ENCODE data around the gene KLK12.

KLK12 gene, protein sequence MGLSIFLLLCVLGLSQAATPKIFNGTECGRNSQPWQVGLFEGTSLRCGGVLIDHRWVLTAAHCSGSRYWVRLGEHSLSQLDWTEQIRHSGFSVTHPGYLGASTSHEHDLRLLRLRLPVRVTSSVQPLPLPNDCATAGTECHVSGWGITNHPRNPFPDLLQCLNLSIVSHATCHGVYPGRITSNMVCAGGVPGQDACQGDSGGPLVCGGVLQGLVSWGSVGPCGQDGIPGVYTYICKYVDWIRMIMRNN

DNA sequence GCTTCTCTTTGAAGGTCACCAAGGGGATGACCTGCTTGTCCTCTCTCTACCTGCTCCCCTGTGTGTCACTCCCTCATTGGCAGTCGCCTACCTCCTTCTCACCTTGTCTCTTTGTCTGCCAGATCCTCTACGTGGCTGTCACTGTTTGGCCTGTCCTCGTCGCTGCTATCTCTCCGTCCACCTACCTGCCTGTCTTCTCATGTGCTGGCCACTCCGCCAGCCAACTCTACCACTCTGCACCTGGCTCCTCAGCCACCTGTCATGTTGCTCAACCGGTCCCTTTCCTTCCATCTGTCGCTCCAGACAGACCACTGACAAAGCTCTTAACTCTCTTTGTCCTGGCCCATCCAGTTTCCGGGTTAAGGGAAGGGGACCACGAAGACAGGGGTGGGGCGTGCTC is at the start of gene KLK12:
Gene KLK12 (minus strand): TSS at position 299 of the 400 bp plus-strand sequence. CDS start 381 bp downstream, outside the sequence.
- DNase-seq = no peak

DNA sequence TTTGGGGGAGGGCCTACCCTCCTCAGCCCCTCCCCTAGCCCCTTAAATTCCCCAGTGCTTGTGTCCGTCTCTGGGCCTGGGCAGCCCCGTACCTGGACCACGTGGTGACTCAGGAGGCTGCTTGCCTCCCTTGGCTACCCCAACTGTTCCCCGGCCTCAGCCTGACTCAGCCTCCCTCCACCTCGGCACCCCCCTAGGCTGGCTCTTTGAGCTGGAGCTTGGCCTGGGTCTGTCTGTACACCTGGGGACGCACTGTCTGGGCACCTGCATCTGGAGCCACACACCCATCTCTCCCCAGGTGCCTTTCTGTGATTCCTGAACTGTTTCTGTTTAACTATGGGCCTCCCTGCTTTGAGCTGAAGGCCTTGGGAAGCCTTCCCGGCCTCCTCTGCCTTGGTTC is 49.7 kb upstream of the KLK12 start:
- no peak for DNase-seq

DNA sequence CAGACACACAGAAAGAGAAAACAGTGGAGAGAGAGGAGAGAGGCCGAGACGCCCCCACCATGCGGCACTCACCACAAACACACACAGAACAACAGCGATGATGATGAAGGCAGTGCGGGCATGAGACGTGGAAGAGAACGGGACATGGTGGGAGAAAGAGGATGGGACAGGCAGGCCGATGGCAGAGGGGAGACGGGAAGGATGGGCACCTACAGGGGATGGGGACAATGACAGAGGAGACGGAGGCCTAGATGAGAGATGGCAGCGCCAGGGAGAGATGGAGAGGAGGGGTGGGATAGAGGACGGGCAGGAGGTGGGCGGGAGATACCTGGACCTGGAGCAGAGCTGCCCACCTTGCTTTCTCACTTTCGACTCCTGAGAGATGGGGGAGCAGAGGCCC is 49.0 kb upstream of the KLK12 start:
- DNase-seq = no peak

DNA sequence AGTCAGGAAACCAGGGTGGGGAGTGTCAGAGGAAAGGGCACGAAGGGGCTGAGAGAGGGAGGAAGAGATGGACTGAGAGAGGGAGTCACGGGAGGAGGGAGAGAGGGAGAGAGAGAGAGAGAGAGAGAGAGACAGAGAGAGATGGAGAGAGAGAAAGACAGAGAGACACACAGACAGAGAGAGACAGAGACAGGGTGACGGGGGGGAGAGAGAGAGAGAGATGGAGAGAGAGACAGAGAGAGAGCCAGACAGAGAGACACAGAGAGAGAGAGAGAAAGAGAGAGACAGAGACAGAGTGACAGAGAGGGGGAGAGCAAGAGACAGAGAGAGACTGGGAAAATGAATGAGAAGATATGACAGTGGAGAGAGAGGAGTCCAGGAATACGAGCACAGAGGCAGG is 48.4 kb upstream of the KLK12 start:
- no peak for DNase-seq

DNA sequence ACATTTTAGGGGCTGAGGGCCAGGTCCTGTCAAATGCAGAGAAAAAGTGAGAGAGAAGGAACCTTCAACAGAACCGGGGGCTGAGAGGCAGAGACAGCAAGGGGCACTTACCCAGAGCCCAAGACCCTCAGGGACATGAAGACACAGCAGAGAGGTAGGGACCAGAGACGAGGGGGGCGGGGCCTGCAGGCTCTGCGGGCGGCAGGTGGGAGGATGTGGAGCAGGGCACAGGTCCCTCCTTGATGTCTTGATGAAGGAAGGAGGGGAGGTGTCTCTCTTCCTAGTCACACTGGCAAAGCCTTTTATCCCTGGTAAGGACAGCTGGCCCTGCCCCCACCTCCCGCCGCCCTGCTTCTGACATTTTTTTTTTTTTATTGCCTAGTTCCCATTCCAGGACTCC is 47.8 kb upstream of the KLK12 start, which contains the start of gene KLK14:
Gene KLK14 (minus strand): TSS at position 277 of the 400 bp plus-strand sequence. CDS start 273 bp downstream, at position 4.
- no peak for DNase-seq

DNA sequence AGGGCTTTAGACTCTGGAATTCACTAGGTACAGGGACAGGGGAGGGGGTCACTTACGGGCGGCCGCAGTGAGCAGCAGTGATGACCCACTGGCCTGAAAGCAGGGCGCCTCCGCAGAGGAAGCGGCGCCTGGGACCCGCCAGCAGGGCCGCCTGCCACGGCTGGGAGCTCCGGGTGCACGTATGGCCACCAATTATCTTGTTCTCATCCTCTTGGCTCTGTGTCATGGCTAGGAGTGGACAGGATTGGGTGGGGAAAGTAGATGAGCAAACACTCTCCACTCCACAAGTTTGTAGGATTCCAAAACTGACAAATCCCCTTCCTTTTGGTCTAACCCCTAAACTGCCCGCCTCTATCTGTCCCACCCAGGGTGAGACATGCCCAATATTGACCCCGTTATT is 46.7 kb upstream of the KLK12 start:
- DNase-seq = no peak

DNA sequence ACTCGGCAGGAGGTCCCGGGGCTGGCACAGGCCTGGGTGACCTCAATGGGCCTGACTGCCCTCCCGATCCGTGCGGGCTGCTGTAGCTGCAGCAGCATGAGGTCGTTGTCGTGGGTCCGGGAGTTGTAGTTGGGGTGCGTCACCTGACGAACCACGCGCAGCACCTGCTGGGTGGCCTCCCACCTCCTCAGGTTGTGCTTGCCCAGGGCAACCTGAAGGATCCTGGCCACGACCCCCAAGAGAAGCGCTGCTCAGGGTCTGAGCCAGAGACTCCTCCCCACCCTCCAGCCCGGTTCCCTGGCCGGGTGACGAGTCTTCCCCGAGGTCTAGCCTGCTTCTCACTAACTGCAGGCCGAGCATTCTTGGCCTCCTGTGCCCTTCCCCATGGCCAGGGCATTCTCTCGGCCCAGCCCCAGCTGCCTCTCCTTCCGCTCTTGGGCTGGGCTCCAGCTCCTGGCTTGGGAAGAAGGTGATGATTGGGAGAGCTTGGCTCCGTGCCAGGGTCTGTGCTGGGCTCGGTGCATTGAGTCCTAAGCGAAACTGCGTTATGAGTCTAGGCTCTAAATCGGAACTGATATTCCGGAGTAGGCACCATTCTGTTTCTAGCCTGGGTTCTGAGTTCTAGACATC is 44.8 kb upstream of the KLK12 start:
- DNase-seq = peak; percentile 50

DNA sequence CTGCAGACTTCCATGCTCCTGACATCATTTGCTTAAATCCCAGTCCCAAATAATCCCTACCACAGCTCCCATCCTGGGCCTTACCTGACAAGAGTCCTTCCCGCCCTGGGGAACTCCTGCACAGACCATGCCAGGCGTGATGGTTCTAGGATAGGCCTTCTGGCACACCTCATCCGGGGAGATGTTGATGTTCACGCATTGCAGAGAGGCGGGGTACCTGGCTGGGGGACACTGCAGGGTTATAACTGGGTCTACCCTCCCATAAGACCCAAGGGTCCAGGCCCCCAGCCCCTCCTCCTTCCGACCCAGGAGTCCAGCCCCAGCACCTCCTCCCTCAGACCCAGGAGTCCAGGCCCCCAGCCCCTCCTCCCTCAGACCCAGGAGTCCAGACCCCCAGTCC is 43.9 kb upstream of the KLK12 start:
- no peak for DNase-seq

DNA sequence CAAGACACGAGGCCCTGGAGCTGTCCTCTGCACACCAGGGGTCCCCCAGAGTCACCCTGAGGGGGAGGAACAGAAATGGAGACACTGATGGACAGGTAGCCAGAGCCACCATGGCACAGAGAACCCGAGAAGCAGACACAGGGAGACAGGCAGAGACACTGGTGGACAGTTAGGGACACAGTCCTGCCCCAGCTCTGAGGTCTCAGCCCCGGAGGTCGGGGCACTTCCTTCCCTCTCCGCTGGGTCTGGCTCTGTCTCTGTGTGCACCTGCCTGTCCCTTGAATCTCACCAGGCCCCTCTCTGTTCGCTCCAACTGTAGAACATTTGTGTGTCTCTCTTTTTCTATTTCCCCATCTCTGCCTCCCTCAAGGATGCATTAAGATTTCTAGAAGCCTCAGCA is 43.3 kb upstream of the KLK12 start:
- DNase-seq = no peak

DNA sequence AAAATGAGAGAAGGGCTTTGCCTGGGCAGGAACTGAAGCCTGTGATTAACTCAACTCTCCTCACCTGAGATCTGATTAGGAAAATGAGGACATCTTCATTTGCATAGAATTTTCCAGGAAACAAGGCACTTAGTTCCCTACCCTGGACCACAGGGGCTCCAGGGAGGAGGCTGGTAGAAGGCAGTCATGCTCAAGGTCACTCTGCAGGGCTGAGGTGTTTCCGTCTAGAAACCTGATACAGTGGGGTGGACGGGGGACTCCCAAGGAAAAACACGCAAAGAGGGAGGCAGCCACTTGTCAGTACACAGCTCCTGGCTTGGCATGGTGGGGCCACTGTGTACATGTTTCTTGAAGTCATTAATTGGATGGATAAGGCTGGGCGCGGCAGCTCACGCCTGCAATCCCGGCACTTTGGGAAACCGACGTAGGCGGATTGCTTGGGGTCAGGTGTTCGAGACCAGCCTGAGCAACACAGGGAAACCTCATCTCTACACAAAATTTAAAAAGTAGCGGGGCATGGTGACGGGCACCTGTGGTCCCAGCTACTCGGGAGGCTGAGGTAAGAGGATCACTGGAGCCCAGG is 41.9 kb upstream of the KLK12 start:
- DNase-seq = no peak

DNA sequence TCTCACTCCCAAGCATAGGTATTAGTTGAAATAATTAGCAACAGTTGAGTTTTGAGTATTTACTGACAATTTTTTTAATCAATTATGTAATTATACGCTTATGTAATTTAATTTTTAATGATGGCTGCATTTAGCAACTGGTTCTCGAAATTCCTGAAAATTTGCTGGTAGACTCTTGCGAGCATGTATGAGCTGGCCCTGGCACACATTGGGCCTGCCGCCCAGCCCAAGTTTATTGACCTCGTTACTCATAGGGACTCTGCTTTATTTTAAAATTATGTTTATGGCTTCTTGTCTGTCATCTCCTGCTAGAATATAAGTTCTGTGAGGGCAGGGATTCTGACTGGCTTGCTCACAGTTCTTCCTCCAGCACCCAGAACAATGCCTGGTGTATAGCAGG is 41.2 kb upstream of the KLK12 start:
- DNase-seq = no peak

DNA sequence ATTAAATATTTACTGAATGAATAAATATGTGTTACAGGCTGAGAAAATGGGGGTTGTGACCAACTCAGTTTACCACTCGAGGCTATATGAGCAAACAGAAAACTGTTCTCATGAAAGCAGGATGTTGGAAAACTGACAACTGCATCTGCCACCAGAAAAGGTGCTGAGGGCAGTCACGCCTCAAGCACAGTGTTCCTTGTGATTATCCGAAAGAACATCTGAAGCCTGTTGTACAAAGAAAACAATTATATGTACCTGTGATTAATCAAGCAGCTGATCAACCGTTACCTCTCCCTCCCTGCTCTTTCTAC is 36.2 kb upstream of the KLK12 start:
- DNase-seq = no peak

DNA sequence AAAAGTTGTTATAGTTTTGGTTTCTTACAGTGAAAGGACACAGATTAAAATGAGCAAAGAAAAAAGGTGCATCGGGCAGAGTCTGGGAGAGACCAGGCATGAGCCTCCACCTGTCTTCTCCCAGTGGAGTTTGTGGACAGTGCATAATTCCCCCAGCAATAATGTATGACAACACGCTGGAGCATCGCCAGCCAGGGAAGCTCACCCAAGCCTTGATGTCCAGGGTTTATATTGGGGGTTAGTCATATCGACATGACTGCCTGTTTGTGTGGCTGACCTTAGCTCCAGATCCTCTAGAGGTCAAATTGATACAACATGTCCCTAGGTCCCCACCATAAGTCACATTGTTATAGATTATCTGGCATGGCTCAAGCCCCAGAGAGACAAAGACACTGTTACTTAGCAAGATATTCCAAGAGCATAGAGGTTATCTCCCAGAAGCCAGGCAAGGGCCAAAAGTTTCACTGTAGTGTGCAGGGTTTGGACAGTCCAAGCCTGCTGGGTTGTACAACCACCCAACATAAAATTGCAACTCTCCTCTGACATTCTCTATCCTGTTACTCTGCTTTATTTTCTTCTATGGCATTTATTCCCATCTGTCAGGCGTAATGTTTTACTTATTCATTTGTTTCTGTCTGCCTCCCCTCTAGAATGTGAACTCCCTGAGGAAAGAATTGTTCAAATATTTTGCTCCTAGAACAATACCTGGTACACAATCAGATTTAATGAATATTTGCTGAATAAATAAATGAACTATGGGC is 35.7 kb upstream of the KLK12 start:
- no peak for DNase-seq

DNA sequence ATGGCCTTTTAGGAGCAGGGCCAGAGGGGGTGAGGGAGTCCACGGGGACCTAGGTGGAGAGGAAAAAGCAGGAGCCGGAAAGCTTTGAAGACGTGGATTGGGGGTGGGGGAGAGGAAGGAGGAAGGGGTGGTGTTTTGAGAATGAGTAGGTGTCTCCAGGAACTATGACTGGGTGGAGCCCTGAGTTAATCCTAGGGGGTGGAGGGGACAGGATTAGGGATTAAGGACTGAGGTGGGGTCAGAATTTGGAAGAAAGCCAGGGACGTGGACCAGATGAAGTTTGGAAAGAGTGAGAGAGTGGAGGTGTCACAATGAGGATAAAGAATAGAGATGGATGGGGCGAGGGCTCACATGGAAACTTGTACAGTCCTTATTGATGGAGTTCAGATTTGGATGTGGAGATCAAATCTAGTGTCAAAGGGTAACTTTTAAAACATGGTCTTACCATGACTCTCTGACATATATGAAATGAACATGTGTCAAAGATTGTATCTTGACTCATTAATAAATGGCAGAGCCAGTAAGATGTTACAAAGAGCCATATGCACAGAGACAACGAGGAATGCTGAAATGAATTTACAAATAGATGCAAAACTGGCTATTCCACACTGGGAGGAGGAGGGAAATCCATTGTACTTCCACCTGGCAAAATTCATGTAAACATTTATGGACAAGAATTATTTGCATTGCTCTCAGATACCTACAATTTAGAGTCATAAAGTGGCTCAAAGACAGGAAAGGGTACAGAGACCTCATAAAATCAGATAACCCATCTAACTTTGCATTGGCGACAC is 31.8 kb upstream of the KLK12 start:
- DNase-seq = no peak

DNA sequence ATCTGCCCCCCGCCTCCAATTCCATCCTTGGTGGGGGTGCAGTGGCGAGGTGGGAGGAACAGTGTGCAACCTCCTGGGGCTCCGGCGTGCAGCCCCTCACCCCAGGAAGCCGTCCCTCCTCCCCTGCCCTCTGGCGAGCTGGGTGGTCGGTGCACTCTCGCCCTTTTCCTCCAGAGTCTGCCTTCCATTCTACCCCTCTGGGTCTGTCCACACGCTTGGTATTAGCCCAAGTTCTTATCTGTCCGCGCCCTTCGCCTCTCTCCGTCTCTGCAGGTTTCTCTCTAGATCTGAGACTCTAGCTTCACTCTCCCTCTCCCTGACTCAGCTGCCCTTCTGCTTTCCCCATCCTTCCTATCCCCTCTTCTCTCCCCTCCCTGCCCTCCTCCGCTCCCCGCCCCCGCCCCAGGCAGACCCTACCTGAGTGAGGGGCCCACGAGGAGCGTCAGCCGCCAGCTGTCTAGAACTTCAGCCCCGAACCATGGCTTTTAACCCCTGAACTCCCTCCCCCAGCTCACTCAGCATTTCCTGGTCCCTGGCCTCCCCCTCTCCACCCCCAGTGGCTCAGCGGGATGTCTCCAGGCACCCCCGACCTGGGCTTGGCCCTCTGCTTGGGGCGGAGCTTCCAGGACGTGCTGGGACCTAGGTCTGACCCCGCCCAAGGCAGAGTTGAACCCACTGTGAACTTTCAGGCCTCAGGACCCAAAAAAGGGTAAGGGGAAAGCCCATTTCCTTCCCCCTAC is 30.6 kb upstream of the KLK12 start:
- no peak for DNase-seq

DNA sequence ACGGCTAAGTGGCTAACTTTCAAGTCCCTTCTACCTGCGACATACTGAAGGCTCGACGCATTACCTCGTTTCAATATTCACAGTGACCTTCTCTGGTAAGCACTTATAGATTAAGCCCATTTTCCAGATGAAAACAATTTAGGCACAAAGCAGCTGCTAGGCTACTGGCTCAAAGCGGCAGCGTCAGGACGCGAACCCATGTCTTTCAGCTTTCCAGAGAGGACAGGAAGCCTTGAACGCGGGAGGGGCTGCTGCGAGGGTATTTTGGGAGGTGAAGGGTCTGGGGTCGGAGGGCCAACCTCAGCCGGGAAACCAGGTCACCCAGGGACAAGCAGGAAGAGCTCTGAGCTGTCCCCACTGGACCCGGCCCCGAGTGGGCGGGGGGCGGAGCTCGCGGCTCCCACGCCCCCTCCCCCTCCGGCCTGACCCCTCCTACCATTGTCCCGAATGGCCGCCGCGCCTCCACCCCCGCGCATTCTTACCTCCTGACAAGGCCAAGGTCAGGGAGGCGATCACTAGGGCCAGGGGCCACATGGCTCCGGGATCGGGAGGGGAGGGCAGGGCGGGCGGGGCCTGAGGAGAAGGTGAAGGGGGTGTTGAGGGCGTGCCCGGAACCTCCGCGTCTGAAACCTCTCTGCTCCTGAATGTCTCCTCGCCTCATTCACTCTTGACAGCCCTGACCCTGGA is 29.9 kb upstream of the KLK12 start, which contains the start of gene KLK13:
Gene KLK13 (minus strand): TSS at position 559 of the 687 bp plus-strand sequence. CDS start 25 bp downstream, at position 534.
- DNase-seq = no peak

DNA sequence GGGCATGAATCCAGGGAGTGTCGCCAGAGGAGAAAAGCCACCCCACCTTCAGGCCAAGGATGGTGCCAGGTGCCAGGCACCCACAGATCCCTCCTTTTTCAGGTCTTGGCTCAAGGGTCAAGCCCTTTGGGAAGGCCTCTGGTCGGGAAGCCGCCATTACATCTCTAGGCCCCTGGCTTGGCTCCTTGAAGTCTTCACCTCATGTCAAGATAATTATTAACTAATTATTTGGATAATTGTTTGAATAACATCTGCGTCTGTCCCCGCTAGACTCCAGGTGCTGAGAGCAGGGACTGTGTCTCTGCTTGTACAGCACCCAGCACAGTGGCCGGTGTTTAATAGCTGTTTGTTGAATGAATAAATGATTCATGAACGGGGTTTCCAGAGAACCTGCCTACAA is 28.9 kb upstream of the KLK12 start:
- DNase-seq = no peak

DNA sequence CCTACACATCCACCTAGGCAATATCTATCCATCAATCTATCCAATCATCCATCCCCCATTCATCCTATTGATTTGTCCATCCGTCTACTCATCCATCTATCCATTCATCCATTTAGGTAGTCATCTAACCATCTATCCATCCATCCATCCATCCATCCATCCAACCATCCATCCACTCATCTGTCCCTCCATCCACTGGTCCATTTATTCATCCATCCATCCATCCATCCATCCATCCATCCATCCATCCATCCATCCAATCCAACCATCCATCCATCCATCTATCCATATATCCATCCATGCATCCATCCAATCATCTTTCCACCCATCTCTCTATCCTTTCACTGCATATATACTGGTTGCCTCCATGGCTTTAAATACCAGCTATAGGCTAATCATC is 26.2 kb upstream of the KLK12 start:
- DNase-seq = no peak

DNA sequence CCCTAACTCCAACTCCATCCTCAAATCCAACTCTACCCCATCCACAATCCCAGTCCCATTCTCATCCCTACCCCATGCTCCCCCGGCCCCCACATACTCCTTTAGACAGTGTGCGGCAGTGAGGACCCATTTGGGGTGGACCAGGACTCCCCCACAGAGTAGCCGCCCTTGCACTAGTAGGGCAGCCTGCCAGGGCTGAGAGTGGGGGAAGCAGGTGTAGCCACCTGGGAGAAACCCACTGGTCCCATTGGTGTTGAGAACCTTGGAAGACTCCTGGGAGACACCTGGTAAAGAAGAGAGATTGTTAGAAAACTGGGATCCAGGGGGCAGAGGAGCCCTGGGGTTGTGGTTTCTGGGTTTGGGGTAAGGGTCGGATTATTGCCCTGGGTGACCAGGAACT is 25.5 kb upstream of the KLK12 start:
- DNase-seq = no peak

DNA sequence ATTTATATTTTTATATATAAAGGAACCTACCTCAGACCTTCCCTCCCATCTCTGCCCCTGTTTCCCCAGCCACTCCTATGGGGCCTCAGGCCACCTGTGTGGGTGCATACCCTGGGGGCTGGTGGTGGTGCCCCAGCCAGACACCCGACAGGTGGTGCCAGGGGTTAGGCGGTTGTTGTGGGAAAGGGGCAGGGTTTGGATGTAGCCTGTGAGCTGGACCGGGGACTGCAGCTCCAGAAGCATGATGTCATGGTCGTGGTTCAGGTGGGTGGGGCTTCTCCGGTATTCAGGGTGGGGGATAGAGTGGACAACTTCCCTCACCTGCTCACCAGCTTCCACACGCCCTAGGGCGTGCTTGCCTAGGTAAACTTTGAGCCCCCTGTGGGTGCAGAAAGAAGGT is 24.9 kb upstream of the KLK12 start:
- DNase-seq = no peak

DNA sequence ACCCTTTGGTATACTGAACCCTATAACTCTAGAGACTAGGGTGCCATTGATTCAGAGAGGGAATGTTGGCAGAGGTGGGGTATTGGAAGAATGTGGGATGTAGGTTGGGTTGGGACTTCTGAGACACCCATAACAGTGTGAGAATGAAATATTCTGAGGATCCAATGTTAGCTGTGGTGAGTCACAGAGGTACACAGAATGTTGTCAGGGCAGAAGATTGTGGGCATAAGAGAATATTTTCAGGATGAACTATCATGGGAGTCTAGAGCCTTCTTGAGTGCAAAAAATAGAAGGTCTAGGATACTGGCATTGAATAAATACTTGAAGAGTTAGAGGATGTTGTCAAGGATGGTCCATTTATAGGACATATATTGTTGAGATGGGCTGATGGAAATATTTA is 21.1 kb upstream of the KLK12 start:
- DNase-seq = no peak

DNA sequence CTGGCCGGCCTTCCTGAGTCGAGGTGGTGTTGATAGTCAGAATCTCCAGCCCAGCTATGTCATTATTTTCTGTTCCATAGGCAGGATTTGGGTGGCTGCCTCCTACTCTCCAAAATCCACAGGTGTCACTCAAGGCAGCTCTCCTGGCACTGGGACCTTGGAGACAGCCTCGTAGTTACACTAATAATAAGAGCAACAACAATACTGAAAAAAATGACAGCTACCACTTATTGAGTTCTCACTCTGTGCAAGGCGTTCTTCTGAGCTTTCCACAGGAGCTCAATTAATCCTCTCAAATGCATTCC is 12.2 kb upstream of the KLK12 start:
- no peak for DNase-seq
